ENCODE data around the gene CYB561D2.

GRCh38 chr3:50322386-50323091 is 28.1 kb upstream of the CYB561D2 start, which contains the start of gene HYAL2:
- TF ChIP-seq EZH2 (IDR thresholded peaks at IDR 0.05) (no peak), EZH2phosphoT487 (IDR thresholded peaks at IDR 0.05) (no peak)
- TF ChIP-seq, protein P1, sequence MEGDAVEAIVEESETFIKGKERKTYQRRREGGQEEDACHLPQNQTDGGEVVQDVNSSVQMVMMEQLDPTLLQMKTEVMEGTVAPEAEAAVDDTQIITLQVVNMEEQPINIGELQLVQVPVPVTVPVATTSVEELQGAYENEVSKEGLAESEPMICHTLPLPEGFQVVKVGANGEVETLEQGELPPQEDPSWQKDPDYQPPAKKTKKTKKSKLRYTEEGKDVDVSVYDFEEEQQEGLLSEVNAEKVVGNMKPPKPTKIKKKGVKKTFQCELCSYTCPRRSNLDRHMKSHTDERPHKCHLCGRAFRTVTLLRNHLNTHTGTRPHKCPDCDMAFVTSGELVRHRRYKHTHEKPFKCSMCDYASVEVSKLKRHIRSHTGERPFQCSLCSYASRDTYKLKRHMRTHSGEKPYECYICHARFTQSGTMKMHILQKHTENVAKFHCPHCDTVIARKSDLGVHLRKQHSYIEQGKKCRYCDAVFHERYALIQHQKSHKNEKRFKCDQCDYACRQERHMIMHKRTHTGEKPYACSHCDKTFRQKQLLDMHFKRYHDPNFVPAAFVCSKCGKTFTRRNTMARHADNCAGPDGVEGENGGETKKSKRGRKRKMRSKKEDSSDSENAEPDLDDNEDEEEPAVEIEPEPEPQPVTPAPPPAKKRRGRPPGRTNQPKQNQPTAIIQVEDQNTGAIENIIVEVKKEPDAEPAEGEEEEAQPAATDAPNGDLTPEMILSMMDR (IDR thresholded peaks at IDR 0.05), result no peak
